ENCODE results near the gene ORC4. TPM values are rescaled to one million over a fixed set of nuclear protein-coding genes. Genes with fewer than 3 reads are reported as not detected.

Gene ORC4
- total RNA-seq (2014; rRNA removed; shearing (Covaris generic)), result 49.5 and 68.0 TPM in 2 replicates

- H3K4me1 ChIP-seq (replicated peaks), result peaks cover 7% of the 10 kb centered on the region
- H3K27ac ChIP-seq, result peak within 1 kb of the TSS; percentile 70
Measured at GRCh38 chr2:148020111-148021058, at the start of gene ORC4. Gene ORC4, minus strand, starts transcription at chr2:148020737. Its CDS starts 44,779 bp downstream, at chr2:147975958.

GRCh38 chr2:148067801-148068200 is 47.3 kb upstream of the ORC4 start:
- H3K27me3 ChIP-seq (replicated peaks), result no peaks in the 10 kb centered on the region
- H3K4me3 ChIP-seq, result no peak overlapping the region
- H3K9me3 ChIP-seq (replicated peaks), result no peaks in the 10 kb centered on the region
- no peaks in the 10 kb centered on the region for H3K36me3 ChIP-seq
- H3K4me1 ChIP-seq (replicated peaks), result 0 out of 2 replicates have a peak, but pooled peaks cover 3% of the 10 kb centered on the region
- no peak overlapping the region for H3K27ac ChIP-seq
- DNase-seq (ENCODE audit: low read depth in 1 of 2, low spot score in 2 of 2), result no peak

More at GRCh38 chr2:148020111-148021058, at the start of gene ORC4:
- Histone ChIP-seq H3K27me3 (replicated peaks) (no peaks in the 10 kb centered on the region), H3K9me3 (replicated peaks) (no peaks in the 10 kb centered on the region), H3K4me3 (peak within 1 kb of the TSS; percentile 75), H3K36me3 (peaks cover 3% of the 10 kb centered on the region; the same call in 1 of the 2 replicates)
- peak; percentile 99 for DNase-seq (ENCODE audit: low read depth in 1 of 2, low spot score in 2 of 2)

GRCh38 chr2:148065936-148066335 is 45.4 kb upstream of the ORC4 start:
- no peak for DNase-seq (ENCODE audit: low read depth in 1 of 2, low spot score in 2 of 2)
- Histone ChIP-seq H3K36me3 (no peaks in the 10 kb centered on the region), H3K27me3 (replicated peaks) (no peaks in the 10 kb centered on the region), H3K9me3 (replicated peaks) (no peaks in the 10 kb centered on the region), H3K27ac (no peak overlapping the region), H3K4me3 (no peak overlapping the region), H3K4me1 (replicated peaks) (0 out of 2 replicates have a peak, but pooled peaks cover 3% of the 10 kb centered on the region)

GRCh38 chr2:148063633-148064032 is 43.1 kb upstream of the ORC4 start:
- Histone ChIP-seq H3K4me3 (no peak overlapping the region), H3K36me3 (no peaks in the 10 kb centered on the region), H3K4me1 (replicated peaks) (no peaks in the 10 kb centered on the region; the same call in 1 of the 2 replicates), H3K9me3 (replicated peaks) (no peaks in the 10 kb centered on the region), H3K27me3 (replicated peaks) (no peaks in the 10 kb centered on the region), H3K27ac (no peak overlapping the region)
- DNase-seq (ENCODE audit: low read depth in 1 of 2, low spot score in 2 of 2), result no peak

- Histone ChIP-seq H3K36me3 (no peaks in the 10 kb centered on the region), H3K9me3 (replicated peaks) (no peaks in the 10 kb centered on the region), H3K4me1 (replicated peaks) (no peaks in the 10 kb centered on the region; the same call in 1 of the 2 replicates), H3K27ac (no peak overlapping the region), H3K27me3 (replicated peaks) (no peaks in the 10 kb centered on the region), H3K4me3 (no peak overlapping the region)
- no peak for DNase-seq (ENCODE audit: low read depth in 1 of 2, low spot score in 2 of 2)
Measured at GRCh38 chr2:148058641-148059040, 38.1 kb upstream of the ORC4 start.

- H3K27ac ChIP-seq, result no peak overlapping the region
- no peaks in the 10 kb centered on the region for H3K36me3 ChIP-seq
- no peak overlapping the region for H3K4me3 ChIP-seq
- no peak for DNase-seq (ENCODE audit: low read depth in 1 of 2, low spot score in 2 of 2)
- no peaks in the 10 kb centered on the region for H3K9me3 ChIP-seq (replicated peaks)
- H3K27me3 ChIP-seq (replicated peaks), result no peaks in the 10 kb centered on the region
- H3K4me1 ChIP-seq (replicated peaks), result no peaks in the 10 kb centered on the region
Measured at GRCh38 chr2:148052687-148053086, 32.1 kb upstream of the ORC4 start.

- no peak for DNase-seq (ENCODE audit: low read depth in 1 of 2, low spot score in 2 of 2)
- Histone ChIP-seq H3K9me3 (replicated peaks) (no peaks in the 10 kb centered on the region), H3K36me3 (no peaks in the 10 kb centered on the region), H3K27me3 (replicated peaks) (no peaks in the 10 kb centered on the region), H3K27ac (no peak overlapping the region), H3K4me3 (no peak overlapping the region), H3K4me1 (replicated peaks) (no peaks in the 10 kb centered on the region)
Measured at GRCh38 chr2:148049284-148049683, 28.7 kb upstream of the ORC4 start.

GRCh38 chr2:148048475-148049221 is 28.1 kb upstream of the ORC4 start:
- DNase-seq (ENCODE audit: low read depth in 1 of 2, low spot score in 2 of 2), result no peak
- no peak overlapping the region for H3K4me3 ChIP-seq
- no peak overlapping the region for H3K27ac ChIP-seq
- H3K4me1 ChIP-seq (replicated peaks), result no peaks in the 10 kb centered on the region
- H3K36me3 ChIP-seq, result no peaks in the 10 kb centered on the region
- H3K9me3 ChIP-seq (replicated peaks), result no peaks in the 10 kb centered on the region
- no peaks in the 10 kb centered on the region for H3K27me3 ChIP-seq (replicated peaks)

GRCh38 chr2:148046802-148047201 is 26.3 kb upstream of the ORC4 start:
- no peaks in the 10 kb centered on the region for H3K4me1 ChIP-seq (replicated peaks)
- H3K9me3 ChIP-seq (replicated peaks), result no peaks in the 10 kb centered on the region
- no peaks in the 10 kb centered on the region for H3K27me3 ChIP-seq (replicated peaks)
- H3K27ac ChIP-seq, result no peak overlapping the region
- no peak overlapping the region for H3K4me3 ChIP-seq
- DNase-seq (ENCODE audit: low read depth in 1 of 2, low spot score in 2 of 2), result no peak
- no peaks in the 10 kb centered on the region for H3K36me3 ChIP-seq

GRCh38 chr2:148044322-148044721 is 23.8 kb upstream of the ORC4 start:
- Histone ChIP-seq H3K4me1 (replicated peaks) (no peaks in the 10 kb centered on the region), H3K4me3 (no peak overlapping the region), H3K36me3 (peaks cover 5% of the 10 kb centered on the region; the same call in 1 of the 2 replicates), H3K9me3 (replicated peaks) (no peaks in the 10 kb centered on the region), H3K27ac (no peak overlapping the region), H3K27me3 (replicated peaks) (no peaks in the 10 kb centered on the region)
- no peak for DNase-seq (ENCODE audit: low read depth in 1 of 2, low spot score in 2 of 2)

- no peak overlapping the region for H3K4me3 ChIP-seq
- DNase-seq (ENCODE audit: low read depth in 1 of 2, low spot score in 2 of 2), result no peak
- peaks cover 5% of the 10 kb centered on the region; the same call in 1 of the 2 replicates for H3K36me3 ChIP-seq
- H3K27ac ChIP-seq, result no peak overlapping the region
- H3K27me3 ChIP-seq (replicated peaks), result no peaks in the 10 kb centered on the region
- no peaks in the 10 kb centered on the region for H3K4me1 ChIP-seq (replicated peaks)
- no peaks in the 10 kb centered on the region for H3K9me3 ChIP-seq (replicated peaks)
Measured at GRCh38 chr2:148042219-148042618, 21.7 kb upstream of the ORC4 start.

- no peaks in the 10 kb centered on the region for H3K9me3 ChIP-seq (replicated peaks)
- H3K4me1 ChIP-seq (replicated peaks), result no peaks in the 10 kb centered on the region
- no peaks in the 10 kb centered on the region for H3K27me3 ChIP-seq (replicated peaks)
- no peak for DNase-seq (ENCODE audit: low read depth in 1 of 2, low spot score in 2 of 2)
- H3K36me3 ChIP-seq, result peaks cover 5% of the 10 kb centered on the region; the same call in 1 of the 2 replicates
- H3K4me3 ChIP-seq, result no peak overlapping the region
- H3K27ac ChIP-seq, result no peak overlapping the region
Measured at GRCh38 chr2:148039783-148040182, 19.2 kb upstream of the ORC4 start.

GRCh38 chr2:148032215-148032614 is 11.7 kb upstream of the ORC4 start:
- DNase-seq (ENCODE audit: low read depth in 1 of 2, low spot score in 2 of 2), result no peak
- H3K27me3 ChIP-seq (replicated peaks), result no peaks in the 10 kb centered on the region
- H3K9me3 ChIP-seq (replicated peaks), result no peaks in the 10 kb centered on the region
- no peak overlapping the region for H3K27ac ChIP-seq
- H3K4me1 ChIP-seq (replicated peaks), result peaks cover 17% of the 10 kb centered on the region
- H3K36me3 ChIP-seq, result no peaks in the 10 kb centered on the region
- no peak overlapping the region for H3K4me3 ChIP-seq

- Histone ChIP-seq H3K4me1 (replicated peaks) (peaks cover 17% of the 10 kb centered on the region), H3K27ac (no peak overlapping the region), H3K36me3 (no peaks in the 10 kb centered on the region), H3K27me3 (replicated peaks) (no peaks in the 10 kb centered on the region), H3K4me3 (no peak overlapping the region), H3K9me3 (replicated peaks) (no peaks in the 10 kb centered on the region)
- DNase-seq (ENCODE audit: low read depth in 1 of 2, low spot score in 2 of 2), result no peak
Measured at GRCh38 chr2:148031152-148031551, 10.6 kb upstream of the ORC4 start.
